Activated gamma-delta T cell (primary cell): ENCODE measurements around the gene MAP3K10.
"Not testable (repeated sequence)": the region's sequence is repeated elsewhere in the genome, so short reads cannot be mapped to it uniquely, and the experiment has no call there.

Experiments
- DNase-seq: peaks from one replicate; lab custom pipeline; 2025; lab: John Stamatoyannopoulos, UW
- total RNA-seq, 2 donors: gene quantifications; one replicate each; lab custom pipeline; 2026; lab: John Stamatoyannopoulos, UW

MAP3K10 gene
- total RNA-seq = 38.7 to 41.6 reads per million in 2 donors

DNA sequence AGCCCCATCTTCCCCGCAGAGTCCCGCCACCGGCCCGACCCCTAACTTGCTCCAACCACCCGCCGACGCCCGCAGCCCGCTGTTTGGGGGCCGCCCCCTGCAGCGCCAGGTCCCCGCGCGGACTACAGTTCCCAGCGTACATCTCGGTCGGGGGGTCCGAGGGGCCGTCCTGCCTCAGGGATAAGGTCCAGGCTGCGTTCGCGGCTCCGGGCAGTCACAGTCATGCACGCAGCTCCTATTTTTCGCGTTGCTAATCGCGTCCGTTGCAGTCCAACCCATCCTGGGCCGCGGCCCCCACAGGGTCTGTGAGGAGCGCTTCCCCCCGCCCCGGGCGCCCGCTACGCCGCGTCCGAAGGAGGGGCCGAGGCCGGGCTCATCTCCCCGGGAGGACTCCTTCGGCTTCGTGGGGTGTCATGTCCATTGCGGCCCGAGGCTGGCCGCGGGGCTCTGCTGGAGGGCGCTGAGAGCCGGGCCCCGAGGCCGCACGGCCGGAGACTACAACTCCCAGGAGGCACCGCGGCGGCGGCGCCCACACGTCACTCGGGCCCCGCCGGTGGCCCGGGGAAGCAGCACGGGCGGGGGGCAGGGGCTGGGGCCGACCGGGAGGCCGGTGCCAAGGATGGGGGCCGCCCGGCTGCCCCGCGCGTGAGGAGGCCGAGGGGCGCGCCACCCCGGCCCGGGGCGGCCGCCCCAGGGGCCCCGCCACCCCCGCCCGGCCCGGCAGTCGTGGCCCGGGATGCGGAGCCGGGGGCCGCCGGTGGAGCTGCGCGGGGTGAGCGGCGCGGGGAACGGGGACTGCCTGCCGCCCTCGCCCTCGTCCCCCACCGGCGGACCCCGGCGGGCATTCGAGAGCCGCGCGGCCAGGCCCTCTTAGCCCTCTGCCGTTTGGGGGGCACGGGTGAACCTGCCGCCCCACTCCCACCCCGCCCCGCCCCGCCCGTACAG, at the start of gene MAP3K10:
Gene MAP3K10 (plus strand): TSS at position 536 of the 945 bp plus-strand sequence. CDS start 606 bp downstream, outside the sequence.
- DNase-seq = peak; percentile 66

DNA sequence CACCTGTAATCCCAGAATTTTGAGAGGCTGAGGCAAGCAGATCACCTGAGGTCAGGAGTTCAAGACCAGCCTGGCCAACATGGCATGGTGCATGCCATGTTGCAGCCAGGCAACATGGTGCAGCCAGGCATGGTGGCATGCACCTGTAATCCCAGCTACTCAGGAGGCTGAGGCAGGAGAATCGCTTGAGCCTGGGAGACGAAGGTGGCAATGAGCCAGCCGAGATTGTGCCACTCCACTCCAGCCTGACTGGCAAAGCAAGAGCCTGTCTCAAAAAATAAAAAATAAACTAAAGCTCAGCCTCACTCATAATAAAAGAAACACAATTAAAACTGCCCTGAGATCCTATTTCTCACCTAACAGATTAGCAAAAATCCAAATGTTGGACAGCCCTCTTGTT, 49.7 kb upstream of the MAP3K10 start:
- no peak for DNase-seq

DNA sequence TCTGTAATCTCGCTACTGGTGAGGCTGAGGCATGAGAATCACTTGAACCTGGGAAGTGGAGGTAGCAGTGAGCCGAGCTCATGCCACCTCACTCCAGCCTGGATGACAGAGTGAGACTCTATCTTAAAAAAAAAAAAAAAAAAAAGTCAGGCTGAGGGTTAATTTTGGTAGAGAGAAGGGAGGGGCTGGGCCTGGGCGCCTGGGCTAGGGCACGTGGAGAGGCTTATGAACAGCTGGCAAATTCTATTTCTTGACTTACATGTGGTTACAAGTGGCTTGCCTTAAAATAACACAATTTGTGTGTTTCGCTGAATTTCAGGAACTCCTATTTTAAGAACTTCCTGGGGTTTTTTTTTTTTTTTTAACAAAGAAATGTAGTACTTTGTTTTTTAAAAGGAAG, 47.6 kb upstream of the MAP3K10 start:
- no peak for DNase-seq

DNA sequence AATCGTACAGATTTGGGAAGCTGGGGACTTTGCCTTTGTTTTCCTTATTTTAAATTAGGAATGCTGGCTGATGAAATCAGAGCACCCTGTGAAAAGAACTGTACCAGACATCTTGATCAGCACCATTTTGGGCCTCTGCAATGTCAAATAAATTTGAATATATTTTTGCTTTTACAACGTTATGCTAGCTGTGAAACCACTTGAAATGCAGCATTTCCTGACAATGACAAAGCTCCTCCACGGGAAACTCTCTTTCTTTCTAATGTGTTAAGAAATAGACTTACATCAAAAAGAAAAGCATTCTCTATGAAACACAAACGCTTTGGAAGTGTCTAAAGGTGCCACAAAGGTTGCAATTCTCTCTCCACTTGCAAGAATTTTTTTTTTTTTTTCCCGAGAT, 47.1 kb upstream of the MAP3K10 start:
- no peak for DNase-seq

DNA sequence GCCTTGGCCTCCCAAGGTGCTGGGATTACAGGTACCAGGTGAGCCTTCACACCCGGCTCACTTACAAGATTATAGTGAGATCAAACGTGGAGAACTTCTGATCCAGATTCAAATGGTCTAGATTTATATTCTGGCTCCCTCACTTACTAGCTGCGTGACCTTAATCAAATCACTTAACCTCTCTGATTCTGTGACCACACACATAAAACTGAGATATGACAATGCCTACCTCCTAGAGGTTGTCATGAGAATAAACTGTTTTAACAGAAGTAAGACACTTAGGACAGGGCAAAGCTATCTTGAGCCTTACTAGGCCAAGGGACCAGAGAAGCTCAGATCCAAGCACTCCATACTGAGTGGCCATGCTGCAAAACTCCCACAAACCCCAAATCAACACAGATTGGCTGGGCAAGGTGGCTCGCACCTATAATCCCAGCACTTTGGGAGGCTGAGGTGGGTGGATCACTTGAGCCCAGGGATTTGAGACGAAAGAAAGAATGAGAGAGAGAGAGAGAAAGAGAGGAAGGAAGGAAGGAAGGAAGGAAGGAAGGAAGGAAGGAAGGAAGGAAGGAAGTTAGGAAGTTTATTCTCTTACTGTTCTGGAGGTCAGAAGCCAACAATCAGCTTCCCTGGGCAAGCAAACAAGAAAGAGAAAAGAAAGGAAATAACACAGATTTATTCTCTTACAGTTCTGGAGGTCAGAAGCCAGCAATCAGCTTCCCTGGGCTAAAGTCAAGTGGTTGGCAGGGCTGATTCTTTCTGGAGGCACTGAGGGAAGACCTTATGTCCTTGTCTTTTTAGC, 46.1 kb upstream of the MAP3K10 start:
- no peak for DNase-seq

DNA sequence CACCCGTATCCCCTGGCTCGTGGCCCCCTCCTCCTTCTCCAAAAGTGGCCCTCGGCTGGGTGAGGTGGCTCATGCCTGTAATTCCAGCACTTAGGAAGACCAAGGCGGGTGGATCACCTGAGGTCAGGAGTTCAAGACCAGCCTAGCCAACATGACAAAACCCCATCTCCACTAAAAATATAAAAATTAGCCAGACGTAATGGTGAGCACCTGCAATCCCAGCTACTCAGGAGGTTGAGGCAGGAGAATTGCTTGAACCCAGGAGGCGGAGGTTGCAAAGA, 45.5 kb upstream of the MAP3K10 start:
- DNase-seq = not testable (repeated sequence)

DNA sequence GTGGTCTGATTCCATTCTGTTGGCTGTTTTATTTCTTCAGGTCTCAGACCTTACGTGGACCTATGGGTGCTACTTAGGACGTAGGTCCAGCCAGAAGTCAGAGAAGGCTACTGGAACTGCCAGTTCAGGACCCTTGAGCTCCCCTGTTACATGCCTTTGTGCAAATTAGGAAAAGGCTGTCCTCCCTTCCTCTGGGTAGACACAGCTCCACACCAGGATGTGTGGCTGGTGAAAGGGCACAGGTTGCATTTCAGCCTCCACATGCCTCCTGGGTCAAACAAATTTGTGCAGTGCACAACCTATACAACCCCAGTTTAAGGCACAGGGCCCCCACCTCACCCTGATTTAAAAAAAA, 43.9 kb upstream of the MAP3K10 start:
- no peak for DNase-seq

DNA sequence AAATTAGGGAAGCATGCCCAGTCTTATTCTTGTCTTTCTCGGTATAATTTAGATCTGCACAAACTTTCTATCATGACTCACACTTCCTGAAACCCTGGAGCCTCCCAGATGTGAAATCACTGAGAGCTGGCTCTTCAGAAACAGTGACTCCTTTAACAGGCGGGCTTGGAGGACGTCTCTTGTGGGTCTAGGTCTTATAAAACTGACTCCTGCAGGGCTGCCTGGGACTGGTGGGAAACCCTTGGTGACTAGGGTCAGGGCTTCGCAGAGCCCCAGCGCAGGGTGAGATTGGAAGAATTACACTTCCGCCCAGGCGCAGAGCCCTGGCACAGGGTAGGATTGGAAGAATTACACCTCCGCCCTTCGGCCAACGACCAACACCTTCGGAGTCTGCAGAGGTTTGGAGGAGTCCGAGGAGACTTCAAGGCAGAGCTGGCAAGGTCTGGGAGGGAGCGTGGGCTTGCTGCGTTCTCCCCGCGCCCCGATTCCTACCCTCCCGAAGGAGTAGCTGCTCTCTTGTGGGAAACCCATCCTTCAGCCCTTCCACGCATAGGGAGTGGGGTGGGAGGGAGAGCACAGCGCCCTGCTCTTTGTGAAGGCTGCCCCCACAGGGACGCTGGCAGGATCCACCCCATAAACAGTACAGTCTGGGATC, 43.4 kb upstream of the MAP3K10 start:
- no peak for DNase-seq

DNA sequence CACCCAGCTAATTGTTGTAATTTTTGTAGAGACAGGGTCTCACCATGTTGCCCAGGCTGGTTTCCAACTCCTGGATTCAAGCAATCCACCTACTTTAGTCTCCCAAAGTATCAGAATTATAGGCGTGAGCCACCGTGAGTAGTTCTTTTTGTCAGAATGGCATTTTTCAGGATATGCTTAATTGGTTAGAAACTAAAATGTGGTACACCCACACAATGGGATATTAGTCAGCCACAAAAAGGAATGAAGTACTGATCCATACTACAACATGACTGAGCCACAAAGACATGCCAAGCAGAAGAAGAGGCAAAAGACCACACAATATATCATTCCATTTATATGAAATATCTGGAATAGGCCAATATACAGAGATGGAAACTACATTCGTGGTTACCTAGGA, 41.7 kb upstream of the MAP3K10 start:
- no peak for DNase-seq

DNA sequence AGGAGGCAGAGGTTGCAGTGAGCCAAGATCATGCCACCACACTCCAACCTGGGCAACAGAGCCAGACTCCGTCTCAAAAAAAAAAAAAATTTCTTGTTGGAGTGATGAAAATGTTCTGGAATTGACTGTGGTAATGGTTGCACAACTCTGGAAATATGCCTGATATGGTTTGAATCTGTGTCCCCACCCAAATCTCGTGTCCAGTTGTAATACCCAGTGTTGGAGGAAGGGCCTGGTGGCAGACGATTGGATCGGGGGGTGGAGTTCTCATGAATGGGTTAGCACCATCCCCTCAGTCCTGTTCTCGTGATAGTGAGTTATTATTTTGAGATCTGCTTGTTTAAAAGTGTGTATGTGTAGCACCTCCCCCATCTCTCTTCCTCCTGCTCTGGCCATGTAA, 41.1 kb upstream of the MAP3K10 start:
- no peak for DNase-seq

DNA sequence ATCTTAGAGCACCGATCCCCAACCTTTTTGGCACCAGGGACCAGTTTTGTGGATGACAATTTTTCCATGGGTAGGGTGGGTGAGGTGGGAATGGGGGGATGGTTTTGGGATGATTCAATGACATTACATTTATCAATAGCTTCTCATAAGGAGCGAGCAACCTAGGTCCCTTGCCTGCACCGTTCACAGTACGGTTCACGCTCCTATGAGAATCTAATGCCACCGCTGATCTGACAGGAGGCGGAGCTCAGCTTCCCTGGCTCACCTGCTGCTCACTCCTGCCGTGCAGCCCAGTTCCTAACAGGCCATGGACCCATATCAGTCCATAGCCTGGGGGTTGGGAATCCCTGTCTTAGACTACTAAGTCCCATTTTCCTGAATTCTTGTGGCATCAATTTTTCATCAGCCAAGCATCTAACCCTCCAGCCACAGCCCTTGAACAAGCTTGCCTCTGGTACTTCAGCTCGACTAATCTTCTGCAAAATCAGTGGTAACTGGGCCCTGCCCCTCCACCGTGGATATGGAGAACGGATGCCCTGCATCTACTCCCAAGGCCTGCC, 37.0 kb upstream of the MAP3K10 start:
- DNase-seq = no peak

DNA sequence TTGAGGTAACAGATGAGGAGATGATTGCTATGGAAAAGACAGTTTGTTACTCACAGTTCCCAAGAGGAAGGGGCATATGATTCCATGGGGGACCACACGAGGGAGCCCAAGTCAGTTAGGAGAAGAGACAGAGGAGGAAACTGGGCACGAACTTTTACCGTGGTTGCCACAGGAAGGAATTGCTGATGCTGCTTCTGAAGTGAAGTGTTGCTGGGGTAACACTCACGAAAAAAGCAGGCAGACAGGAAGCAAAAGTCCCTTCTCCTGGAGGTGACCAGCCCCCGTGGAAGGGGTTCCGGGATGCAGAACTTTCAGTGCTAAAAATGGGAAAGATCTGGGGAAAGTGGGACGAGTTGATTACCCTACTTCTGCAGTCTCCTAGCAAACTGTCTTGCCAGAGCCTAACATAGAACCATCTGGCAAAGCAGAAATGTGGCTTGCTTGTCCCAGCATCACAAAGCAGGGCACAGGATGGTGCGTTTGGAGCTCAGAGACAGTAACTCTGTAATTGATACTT, 35.4 kb upstream of the MAP3K10 start:
- DNase-seq = no peak

DNA sequence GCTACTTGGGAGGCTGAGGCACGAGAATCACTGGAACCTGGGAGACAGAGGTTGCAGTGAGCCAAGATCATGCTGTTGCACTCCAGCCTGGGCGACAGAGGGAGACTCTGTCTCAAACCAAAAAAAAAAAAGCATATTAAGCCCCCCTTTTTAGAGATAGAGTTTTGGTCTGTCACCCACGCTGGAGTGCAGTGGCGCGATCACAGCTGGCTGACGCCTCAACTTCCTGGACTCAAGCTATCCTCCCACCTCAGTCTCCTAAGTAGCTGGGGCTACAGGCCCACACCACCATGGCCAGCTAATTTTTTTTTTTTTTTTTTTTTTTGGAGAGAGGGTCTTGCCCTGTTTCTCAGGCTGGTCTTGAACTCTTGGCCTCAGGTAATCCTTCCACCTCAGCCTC, 34.2 kb upstream of the MAP3K10 start:
- no peak for DNase-seq

DNA sequence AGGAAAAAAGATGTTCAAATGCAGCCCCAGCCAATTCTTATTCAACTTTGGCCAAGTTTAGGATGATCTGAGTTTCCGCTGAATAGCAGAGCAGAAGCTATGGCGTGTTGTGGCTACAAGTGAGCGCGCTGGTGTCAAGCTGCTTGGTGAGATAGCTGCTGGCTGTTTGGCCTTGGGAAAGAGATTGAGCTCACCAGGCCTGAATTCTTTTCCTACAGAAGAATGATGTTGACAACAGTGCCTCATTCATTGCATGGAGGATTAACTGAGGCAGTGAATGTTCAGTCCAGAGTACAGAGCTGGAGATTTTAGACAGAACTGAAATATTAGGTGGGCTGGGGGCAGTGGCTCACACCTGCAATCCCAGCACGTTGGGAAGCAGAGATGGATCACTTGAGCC, 31.5 kb upstream of the MAP3K10 start:
- DNase-seq = no peak

DNA sequence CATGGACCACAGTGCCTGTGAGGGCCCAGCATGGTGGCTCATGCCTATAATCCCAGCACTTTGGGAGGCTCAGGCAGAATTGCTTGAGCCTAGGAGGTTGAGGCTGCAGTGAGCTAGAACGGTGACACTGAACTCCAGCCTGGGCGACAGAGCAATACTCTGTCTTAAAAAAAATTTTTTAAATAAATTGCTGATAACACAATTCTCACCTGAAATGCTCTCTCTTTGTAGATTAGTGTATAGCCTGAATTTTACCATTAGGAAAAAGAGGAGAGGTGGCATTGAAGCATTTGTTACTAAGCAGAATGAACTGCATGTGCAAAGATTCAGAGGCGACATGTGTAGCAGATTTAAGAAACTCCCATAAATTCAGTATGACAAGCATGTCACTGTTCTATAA, 29.1 kb upstream of the MAP3K10 start:
- no peak for DNase-seq

DNA sequence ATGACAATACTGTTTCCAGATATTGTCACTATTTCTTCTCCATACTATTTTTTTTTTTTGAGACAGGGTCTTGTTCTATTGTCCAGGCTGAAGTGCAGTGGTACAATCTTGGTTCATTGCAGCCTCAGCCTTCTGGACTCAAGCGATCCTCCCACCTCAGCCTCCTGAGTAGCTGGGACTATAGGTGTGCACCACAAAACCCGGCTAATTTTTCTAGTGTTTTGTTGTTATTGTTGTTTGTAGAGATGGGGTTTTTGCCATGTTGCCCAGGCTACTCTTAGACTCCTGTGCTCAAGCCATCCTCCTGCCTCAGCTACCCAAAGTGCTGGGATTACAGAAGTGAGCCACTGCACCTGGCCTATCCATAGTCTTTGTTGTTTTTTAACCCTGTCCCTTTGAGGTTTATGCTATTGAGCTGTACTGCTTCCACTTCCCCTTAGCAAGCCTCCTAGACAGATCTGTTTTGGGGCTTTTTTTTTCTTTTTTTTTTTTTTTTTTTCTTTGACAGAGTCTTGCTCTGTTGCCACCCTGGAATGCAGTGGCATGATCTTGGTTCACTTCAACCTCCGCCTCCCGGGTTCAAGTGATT, 27.6 kb upstream of the MAP3K10 start:
- no peak for DNase-seq

DNA sequence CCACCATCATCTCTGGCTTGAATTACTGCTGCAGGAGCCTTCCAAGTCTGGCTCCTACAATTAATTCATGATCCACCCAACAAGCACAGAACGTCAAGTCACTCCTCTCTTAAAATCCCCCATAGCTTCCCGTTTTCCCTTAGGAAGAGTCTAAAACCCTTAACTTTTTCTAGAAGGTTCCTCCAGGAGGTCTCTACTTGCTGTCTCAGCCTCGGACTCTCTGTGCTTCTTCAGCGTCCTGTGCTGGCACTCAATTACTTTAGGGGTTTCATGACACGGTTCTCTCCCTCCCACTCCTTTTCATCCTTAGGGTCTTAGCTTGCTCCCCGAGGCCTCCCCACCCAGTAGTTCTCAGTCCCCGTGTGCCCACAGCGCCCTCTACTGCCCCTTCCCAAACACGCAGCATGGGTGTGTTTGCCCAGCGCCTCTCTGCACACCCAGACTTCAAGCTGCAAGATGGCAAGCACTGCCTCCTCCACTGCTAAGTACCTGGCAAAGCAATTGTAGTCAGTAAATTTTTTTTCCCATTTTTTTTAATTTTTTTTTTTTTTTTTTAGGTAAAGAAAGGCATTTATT, 25.8 kb upstream of the MAP3K10 start:
- no peak for DNase-seq

DNA sequence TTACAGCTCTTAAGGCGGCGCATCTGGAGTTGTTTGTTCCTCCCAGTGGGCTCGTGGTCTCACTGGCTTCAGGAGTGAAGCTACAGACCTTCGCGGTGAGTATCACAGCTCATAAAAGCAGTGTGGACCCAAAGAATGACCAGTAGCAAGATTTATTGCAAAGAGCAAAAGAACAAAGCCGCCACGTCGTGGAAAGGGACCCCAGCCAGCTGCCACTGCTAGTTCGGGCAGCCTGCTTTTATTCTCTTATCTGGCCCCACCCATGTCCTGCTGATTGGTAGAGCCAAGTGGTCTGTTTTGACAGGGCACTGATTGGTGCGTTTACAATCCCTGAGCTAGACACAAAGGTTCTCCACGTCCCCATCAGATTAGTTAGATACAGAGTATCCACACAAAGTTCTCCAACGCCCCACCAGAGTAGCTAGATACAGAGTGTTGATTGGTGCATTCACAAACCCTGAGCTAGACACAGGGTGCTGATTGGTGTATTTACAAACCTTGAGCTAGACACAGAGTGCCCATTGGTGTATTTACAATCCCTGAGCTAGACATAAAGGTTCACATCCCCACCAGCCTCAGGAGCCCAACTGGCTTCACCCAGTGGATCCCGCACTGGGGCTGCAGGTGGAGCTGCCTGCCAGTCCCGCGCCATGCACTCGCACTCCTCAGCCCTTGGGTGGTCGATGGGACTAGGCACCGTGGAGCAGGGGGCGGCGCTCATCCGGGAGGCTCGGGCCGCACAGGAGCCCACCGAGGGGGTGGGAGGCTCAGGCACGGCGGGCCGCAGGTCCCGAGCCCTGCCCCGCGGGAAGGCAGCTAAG, 21.5 kb upstream of the MAP3K10 start:
- DNase-seq = not testable (repeated sequence)

DNA sequence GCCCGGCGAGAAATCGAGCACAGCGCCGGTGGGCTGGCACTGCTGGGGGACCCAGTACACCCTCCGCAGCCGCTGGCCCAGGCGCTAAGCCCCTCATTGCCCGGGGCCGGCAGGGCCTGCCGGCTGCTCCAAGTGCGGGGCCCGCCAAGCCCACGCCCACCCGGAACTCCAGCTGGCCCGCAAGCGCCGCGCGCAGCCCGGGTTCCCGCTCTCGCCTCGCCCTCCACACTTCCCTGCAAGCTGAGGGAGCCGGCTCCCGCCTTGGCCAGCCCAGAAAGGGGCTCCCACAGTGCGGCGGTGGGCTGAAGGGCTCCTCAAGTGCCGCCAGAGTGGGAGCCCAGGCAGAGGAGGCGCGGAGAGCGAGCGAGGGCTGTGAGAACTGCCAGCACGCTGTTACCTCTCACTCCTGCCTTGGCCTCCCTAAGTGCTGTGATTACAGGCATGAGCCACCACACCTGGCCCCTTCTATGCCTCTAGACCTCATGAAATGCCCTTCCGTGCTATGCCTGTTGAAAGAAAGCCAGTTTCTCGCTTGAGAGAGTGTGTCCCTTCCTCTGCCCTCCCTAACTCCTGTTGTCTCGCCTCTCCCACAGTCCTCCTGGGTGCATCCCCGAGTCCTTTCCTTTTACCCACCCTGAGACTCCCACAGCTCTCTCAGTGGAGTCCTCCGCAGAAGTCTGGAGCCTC, 20.8 kb upstream of the MAP3K10 start:
- DNase-seq = not testable (repeated sequence)

DNA sequence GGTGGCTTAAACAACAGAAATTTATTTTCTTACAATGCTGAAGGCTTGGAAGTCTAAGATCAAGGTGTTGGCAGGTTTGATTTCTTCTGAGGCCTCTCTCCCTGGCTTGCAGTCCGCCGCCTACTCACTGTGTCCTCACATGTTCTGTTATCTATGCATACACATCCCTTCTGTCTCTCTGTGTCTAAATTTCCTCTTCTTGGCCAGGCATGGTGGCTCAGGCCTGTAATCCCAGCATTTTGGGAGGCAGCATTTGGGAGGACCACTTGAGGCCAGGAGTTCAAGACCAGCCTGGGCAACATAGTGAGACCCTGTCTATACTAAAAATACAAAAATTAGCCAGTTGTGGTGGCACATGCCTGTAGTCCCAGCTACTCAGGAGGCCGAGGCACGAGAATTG, 19.9 kb upstream of the MAP3K10 start:
- not testable (repeated sequence) for DNase-seq
